ENCODE measurements around the gene ZCCHC17.
"Not testable (repeated sequence)": the region's sequence is repeated elsewhere in the genome, so short reads cannot be mapped to it uniquely, and the experiment has no call there.

ZCCHC17 gene

DNA sequence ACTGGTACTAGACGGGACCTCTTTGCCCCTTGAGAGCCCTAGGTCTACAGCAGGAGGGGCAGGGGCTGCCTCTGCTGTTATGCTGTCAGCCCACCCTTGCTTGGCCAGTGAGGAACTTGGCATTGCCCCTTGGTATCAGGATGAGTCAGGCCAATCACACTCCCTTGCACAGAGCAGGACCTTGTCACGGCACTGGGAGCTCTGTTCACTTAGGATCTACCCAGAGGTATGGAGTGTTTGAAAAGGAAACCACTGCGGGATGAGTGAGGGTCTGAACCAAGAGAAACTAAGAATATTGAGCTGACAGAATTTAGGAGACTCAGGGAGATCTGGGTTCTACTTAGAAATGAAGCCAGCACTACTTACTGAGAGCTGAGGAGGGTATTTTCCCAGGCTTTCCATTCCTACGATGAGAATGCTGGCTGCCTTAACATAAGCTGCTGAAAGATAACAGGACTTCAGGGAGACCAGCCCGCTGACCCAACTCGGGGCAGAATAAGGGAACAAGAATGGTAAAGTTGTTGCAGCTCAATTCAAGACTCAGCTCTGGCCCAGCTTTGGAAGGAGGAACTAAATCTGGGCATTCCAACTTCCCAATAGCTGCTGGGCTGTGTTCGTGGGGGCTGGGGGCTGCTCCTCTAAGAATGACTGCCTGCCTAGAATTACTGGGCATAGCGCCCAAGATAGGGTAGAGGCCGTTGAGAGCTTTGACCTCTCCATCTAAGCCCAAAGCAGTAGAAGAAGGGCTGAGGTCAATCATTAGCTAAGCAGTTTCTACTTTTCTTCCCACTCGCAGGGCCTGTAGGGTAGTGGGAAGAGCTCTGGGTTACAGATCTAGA lies 74.5 kb downstream of the ZCCHC17 start:
- DNase-seq: no peak

DNA sequence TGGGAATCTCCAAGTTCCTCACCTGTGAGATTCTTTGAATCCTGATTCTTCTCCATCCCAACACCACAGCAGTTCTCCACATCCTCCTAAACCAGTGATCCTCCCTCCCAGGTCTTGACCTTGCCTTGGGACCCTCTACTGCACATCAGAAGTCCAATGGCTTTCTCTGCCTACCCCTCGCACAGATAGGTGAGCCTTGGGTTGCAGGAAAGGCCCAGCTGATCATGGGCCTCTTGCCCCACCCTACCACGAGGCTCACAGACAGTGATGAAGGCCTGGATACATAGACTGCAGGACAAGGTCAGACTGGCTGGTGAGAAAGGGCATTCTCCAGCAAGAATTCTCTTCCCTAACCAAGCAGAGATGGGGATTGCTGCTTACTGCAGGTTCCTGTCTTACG lies 75.2 kb downstream of the ZCCHC17 start:
- DNase-seq: no peak

DNA sequence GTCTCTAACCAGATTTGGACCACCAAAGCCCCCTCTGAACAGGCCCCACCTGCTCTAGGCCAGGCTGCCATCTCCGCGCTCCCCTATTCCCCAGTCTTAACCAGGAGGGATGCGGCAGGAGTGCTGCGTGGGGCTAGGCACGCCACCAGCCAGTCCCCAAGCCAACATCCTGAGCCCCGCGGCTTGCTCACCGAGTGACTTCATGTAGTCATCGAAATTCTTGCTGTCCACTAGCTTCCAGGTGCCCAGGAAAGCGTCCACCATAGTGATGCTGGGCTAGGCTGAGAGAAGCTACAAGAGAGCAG lies 75.9 kb downstream of the ZCCHC17 start:
- DNase-seq: no peak

DNA sequence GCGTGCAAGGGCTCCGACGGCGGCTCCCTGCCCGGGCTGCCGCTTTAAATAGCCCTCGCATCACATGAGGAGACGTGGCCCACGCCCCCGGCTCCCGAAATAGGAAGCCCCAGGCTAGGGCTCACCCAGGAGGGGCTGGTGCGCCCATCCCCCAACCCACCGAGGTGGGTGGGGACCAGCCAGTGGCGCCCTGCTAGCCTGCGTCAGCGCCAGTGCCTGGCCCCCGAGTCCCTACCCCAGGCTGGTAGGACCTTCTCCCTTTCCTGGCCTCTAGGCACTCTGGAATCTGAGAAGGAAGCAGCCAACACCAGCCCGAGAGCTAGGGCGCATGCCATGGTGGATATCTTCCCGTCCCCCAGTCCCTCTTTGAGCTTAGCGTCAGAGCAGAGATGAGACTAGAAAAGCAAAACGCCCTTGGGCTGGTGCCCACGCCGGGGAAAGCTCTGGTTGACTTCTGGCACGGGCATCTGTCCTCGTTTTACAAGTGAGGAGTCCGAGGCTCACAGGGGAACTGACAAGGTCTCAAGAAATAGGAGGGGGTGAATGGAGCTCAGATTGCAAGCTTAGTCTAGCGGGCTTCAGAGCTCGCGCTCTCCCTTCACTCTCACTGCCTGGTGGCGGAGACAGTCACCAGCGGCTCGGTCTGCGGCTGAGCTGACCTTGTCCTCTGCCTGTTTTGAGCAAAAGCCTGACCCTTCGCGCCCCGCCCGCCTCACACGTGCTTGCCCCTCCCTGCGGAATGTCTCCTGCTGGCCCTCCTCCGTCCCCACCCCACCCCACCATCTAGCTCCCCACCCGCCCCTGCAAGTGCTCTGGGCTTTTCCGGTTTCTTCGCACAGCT lies 76.4 kb downstream of the ZCCHC17 start, which contains the start of gene FABP3:
TSS of gene FABP3 (minus strand) at position 21 of the 841 bp plus-strand sequence. CDS start 62 bp downstream, outside the sequence.
- DNase-seq: peak in 1 of 2 experiments; percentile 2

DNA sequence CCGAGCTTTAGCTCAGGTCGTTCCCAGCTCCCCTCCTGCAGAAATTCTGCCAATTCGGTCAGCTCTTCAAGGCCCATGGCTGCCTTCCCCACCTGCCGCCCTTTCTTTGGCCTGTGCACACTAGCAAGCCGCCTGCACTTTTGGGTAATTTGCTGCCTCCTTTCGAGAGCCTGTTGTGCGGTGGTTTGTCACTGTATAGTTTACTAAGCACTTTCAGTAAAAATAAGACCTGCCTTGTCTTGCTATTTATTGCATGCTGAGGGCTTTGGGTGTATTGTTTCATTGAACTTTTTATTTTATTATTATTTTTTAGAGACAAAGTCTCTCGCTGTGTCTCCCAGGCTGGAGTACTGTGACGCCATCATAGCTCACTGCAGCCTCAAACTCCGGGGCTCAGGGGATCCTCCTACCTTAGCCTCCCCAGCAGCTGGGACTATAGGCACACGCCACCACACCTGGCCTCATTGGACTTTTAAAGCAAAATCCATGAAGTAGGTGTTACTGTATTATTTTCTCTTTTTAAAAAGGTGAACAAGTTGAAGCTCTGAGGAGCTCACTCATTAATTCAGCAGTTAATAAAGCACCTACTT lies 77.2 kb downstream of the ZCCHC17 start:
- no peak for DNase-seq

DNA sequence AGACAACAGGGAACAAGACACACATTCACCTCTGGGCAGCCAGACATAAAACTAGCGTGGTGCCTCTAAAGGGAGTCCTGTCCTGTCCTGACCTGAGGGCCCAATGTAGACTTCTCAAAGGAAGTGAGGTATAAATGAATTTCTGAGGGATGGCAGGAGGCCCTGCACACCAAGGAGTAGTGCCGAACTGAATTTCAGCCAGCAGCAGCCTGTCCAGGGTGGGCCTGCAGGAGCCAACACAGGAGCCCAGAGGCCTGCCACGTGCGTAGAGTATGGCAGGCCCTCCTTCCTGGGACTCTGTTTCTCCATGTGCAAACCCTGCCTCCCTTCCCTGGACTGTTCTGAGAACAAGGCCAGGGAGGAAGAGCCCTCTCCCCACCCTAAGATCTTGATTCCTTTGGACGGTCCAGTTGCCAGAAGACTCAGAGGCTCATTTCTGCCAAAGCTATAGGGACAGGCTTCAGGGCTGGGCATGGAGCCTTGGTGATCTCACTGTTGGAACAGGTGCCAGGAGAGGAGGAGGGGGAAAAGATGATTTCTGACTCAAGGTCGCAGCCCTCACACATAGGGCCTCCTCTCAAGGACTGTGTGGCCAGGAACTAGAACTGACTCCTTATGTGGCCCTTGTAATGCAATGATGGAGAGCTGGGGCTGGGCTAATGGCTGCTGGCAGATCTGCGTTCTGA lies 77.8 kb downstream of the ZCCHC17 start:
- DNase-seq: no peak

DNA sequence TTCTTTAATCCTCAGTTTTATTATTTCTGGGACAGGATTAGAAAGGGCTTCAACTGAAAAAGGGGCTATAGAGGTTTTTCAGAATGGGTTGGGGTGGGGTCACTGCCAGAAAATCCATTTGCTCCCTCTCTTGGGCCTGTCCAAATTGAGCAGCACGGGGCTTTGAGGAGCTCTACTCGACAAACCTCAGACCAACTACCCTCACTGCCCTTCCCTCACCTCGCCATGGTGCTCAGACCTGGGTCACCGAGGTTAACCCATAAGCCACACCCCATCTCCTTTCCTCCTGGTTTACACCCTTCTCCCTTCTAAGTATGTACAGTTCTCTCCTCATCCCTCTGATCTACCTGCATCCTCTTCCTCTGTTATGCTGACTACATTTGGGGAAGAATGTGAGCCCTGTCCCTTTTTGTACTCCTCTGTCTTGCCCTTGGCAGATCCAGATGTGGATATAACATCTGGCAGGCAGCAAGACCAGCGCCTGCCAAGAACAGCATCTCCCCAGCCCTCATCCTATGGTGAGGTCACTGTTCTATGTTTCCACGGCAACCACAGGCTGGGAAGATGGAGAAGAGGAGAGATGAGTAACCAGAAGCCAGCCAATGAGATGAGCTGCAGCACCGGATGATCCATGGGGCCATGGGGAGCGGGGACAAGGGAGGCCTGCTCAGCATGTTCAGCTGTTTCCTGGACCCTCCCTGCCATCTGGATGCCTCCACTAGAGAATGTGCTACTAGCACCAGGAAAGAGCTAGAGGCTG lies 79.7 kb downstream of the ZCCHC17 start:
- DNase-seq: no peak

DNA sequence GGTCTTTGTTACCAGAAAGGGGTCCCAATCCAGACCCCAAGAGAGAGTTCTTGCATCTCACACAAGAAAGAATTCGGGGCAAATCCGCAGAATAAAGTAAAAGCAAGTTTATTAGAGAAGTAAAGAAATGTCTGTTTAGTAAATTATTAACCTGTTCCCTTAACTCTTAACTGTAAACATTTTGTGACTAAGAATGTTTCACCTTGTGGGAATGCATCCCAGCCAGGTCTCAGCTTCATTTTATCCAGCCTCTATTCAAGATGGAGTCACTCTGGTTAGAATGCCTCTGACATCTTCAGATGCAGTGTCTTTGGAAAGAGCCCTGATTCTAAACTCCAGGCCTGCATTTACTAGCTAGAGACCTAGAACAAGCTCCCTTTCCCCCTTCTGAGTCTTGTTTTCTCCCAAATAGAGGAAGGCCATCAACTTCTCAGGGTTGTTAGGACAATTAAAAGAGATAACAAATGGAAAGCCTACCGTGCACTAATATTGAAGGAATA lies 80.6 kb downstream of the ZCCHC17 start:
- no peak for DNase-seq

DNA sequence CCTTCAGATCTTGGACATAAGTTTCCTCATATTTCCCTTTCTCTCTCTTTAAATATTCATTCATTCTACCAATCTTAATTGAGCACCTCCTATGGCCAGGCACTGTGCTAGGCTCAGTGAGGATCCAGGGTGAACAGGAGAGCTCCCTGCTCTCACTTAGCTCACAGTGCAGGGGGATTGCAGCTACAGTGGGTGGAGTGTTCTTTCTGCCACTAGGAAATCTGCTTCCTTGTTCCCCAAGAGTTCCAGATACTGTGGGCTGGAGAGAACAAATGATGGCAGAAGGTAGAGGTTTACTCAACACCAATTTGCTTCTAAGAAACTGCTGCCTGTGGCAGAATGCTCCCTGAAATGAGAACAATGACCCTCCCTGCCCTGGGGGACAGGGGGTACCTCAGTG lies 81.2 kb downstream of the ZCCHC17 start:
- DNase-seq: no peak

DNA sequence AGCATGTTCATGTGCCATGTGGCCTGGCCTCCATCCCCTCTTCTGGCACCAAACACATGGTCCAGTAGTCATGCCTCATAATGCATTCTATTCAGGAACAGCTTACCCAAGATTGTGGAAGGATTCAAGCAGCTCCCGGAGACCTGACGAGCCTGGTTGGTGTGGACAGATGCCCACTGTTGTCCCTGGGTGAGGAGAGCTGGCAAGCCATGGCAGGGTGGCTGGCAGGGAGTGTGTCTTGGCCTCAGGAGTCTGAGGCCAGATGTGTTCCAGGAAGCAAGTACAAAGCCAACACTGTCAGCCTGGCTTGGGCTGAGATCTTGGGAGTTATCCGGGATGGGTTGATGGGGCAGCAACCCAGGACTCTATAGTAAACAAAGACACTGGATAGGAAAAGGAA lies 83.3 kb downstream of the ZCCHC17 start:
- no peak for DNase-seq

DNA sequence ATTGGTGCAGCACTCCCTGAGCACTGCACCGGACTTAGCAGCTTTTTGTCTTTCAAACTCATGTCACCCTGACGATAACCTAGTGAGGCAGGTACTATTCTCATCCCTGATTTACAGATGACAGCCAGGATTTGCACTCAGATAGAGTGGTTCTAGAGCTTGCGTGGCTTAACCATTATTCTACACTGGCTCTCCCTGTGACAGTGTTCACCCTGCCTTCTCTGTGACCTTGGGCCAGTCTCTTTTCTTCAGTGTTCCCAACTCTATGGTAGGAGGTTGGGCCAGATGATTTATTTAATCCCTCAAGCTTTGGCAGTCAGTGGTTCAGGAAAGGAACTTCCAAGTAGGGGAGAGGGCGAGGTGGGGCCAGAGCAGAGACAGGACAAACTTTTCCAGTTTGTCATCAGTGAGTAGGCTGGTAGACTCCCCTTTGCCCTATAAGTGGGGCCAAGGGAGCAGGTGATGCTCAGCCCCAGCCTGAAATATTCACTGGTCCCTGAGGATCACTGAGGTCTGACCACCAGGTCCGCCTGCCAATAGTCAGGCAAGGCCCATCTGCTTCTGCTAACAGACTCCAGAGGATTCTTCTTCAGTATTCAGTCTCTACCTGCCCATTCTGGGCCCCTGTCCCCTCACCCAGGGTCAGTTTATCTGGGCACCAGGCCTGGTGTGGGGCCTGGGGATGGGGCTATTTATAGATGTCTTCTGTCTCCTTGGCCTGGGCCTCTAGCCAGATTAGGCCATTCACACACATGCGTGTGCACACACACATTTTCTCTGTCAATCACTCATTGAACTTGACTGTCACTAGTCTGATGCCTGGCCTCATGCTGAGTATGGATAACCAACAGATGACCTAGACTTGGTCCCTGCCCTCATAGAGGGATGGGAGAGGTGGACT lies 84.8 kb downstream of the ZCCHC17 start:
- DNase-seq: no peak

DNA sequence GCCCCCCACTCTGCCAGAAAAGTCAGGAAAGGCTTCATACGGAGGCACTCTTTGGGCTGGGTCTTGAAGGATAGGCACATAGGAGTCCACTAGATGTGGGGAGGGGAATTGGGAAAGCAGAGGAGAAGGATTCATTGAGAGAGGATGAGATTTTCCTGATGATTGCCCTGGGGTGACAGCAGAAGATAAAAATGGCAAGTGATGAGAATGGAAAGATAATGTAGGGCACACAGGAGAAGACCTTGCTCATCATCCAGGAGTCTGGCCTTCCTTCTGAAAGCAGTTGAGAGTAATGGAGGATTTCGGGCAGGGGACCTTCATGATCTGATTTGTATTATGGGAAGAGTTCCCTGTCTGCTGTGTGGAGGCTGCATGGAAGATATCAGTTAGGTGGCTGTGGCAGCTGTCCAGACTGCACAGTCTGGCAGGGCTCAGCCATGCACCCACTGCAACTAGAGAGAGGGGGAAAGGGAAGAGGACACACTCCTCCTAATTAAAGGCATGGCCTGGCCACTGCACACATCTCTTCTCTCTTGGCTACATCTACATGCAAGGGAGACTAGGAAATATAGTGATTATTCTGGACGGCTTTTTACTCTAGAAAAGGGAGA lies 85.7 kb downstream of the ZCCHC17 start:
- no peak for DNase-seq

DNA sequence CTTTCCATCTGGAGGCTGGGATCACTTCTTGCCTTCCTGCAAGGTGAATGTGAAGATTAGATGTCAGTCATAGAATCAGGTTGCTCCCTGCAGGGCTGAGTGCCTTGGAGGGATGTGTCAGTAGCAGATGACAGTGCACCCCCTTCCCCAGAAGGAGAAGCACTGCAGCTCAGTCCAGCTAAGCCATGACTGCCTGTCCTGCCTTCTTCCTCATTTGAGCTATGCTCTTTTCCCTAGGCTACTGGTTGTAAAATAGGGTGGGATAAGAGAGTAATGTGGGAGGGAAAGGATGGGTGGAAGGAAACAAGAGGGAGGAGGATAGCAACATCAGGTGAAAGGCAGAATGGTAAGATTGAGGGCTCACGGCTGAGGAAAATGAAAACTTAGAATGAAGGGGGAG lies 87.1 kb downstream of the ZCCHC17 start:
- peak in 1 of 2 experiments; percentile 1 for DNase-seq

DNA sequence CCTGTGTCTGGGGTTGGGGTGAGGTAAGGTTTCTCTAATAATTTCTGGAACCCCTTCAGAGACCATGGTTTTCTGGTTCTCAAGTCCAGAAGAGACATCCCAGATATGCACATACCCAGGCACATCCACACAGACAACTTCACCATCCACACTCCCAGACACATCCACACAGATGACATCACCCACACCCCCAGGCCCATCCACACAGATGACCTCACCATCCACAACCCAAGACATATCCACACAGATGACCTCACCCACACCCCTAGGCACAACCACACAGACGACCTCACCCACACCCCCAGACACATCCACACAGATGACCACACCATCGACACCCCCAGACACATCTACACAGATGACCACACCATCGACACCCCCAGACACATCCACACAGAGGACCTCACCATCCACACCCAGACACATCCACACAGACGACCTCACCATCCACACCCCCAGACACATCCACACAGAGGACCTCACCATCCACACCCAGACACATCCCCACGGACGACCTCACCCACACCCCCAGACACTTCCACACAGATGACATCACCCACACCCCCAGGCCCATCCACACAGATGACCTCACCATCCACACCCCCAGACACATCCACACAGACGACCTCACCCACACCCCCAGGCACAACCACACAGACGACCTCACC lies 89.9 kb downstream of the ZCCHC17 start:
- DNase-seq: not testable (repeated sequence)

DNA sequence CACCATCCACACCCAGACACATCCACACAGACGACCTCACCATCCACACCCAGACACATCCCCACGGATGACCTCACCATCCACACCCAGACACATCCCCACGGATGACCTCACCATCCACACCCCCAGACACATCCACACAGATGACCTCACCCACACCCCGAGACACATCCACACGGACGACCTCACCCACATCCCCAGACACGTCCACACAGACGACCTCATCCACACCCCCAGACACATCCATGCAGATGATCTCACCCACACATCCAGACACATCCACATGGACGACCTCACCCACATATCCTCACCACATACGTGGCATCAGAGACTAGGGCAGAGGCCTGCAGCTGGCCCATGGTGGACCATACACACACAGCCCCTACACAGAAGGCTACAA lies 90.8 kb downstream of the ZCCHC17 start:
- DNase-seq: no peak

DNA sequence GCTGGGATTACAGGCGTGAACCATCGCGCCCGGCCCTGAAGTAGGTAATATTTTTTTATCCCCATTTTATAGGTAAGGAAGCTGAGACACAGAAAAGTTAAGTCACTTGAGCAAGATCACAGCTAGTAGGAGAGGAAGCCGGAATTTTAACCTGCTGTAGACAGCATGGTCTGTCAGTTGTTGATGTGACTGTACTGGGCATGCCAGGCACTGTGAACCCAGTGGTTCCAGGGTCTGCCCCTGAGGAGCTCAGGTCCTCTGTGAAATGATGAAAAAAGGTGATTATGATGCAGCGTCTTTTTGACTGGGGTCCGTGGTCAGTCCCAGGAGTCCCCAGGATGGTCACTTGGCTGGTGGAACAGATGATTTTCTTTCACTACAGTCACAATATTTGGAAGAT lies 92.8 kb downstream of the ZCCHC17 start:
- DNase-seq: no peak

DNA sequence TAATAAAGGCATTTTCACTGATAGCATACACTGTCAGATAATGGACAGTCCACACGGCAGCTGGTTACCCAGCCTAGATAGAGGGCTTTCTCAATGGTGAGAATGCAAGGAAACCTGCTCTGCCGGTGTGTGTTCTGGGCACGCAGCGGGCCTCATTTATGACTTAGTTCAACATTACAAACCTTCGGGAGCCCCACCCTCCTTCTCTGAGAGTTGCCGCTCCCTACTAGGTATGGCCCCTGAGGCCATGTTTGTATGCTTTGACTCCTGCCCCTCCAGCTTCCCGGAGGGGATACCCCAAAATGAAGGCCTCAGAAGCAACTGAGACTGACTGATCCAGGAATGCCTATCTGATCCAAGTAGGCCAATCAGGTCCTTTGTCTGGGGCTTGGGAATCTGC lies 93.2 kb downstream of the ZCCHC17 start:
- no peak for DNase-seq

DNA sequence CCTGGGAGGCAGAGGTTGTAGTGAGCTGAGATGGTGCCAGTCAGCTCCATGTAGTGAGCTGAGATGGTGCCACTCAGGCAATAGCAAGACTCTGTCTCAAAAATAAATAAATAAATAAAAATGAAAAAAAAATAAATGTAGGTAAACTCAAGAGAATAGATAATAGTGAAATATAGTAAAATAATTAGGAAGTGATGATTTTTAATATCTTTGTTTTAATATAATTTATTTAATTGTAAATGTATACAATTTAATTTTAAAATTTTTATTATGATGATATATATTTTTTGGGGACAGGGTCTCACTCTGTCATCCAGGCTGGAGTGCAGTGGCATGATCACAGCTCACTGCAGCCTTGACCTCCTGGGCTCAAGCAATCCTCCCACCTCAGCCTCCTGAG lies 96.6 kb downstream of the ZCCHC17 start:
- DNase-seq: no peak

DNA sequence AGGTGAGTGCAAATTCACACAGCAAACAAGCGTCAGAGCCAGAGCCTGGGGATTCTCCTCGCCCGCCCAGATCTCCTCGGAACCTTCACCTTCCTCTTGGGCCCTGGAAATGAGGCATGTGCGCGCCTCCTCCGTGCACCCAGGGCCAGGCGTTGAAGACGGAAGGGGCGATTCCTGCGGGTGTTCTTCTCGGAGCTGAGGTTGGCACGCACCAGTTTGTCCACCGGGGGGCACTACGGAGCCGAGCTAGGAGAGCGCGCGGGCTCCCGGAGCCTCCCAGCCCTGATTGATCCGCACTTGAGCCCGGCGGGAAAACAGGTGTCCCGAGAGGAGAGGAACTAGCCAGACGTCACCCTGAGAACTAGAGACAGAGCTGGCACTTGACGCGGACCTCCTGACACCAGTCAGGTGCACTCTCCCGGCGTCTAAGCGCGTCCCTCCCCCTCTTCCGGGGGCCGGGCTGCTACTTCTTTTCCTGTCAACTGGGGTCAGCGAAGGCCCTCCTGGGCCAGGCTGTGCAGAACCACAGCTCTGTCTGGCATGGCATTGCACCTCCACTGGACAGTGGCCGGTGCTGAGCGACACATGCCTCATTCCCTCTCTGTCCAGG lies 97.9 kb downstream of the ZCCHC17 start:
- DNase-seq: peak; percentile 73 to 76

Data from AML-193 (cell line).